GM03348 (cell line): ENCODE measurements around the gene BLZF1.
"Not testable (repeated sequence)": the region's sequence is repeated elsewhere in the genome, so short reads cannot be mapped to it uniquely, and the experiment has no call there.

Source experiments
- DNase-seq: peaks from one replicate; pipeline ENCODE4 v3.0.0; 2012; ENCODE audit warnings: low spot score

Gene BLZF1

DNA sequence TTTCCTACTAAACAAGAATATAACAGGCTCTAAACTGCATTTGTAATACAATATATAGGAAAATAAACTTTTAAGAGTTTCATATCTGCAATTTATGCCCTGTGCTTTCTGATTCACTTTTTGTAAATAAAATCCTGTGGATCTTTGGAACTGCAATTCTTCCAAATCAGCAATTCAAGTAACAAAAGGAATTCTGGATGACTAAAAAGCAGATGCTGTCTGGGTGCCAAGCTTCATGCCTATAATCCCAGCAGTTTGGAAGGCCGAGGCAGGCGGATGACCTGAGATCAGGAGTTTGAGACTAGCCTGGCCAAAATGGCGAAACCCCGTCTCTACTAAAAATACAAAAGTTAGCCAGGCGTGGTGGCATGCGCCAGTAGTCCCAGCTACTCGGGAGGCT is 6.7 kb upstream of the BLZF1 start:
- DNase-seq, result no peak

DNA sequence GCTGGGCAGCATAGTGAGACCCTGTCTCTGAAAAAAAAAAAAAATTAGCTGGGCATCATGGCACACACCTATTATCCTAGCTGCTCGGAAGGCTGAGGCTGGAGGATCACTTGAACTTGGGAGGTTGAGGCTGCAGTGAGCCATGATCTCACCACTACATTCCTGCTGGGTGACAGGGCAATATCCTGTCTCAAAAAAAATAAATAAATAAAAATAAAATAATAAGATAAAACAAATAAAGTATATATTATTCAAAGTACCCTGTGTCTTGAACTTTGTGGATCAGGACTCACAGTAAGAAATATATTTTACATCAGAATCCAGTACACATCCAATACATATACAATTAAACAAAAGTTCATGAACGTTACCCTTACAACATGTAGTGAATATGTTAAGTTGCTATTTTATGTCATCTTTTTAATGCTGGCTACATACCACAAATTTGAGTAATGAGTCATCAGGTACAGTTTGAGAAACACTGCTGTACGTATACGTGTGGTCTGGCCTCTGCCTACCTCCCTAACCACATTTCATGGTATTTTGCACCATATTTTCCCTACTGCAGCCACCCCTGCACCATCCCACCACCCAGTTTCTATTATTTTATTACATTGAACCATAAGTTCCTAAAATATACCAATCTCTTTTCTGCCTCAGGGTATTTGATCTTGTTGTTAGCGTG is 4.8 kb upstream of the BLZF1 start:
- peak; percentile 37 for DNase-seq

DNA sequence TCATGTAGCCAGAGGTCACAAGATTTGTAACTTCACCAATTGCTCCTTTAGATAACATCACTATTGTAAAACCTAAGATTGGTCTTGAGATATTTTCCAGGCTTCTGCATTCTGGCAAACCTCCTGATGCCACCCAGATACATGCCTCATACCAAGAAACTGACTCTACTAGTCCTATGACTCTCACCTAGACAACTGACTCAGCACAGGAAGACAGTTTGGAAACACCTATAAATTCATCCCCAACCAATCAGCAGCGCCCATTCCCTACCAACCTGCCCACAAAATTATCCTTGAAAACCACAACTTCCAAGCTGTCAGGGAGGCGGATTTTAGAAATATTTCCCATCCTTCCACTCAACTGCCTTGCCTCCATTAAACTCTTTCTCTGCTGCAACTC is 3.0 kb upstream of the BLZF1 start:
- DNase-seq, result no peak

DNA sequence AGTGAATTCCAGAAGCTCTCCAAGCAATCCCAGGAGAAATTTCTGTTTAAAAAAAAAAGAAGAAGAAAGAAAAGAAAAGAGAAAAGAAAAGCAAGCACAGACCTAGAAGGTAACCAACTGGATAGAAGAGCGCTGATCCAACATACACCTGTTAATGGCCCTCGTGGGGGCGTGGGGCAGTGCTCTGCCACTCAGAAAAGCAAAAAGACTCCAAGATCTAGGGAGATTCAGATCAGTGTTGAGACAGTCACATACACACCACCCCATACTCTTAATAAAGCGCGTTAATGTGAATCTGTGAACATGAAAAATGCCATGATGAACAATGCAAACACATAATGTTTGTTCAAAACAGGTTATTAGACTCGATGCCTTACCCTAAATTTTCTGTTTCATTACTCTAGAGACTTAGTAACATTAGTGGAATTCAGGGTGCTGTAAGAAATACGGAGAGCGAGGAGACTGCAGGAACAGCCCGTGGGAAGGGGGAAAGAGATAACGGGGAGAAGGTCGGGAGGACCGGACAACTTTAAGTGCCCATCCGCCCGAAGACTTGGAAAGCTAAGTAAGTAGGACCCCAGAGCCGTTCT is 804 bp upstream of the BLZF1 start:
- no peak for DNase-seq

DNA sequence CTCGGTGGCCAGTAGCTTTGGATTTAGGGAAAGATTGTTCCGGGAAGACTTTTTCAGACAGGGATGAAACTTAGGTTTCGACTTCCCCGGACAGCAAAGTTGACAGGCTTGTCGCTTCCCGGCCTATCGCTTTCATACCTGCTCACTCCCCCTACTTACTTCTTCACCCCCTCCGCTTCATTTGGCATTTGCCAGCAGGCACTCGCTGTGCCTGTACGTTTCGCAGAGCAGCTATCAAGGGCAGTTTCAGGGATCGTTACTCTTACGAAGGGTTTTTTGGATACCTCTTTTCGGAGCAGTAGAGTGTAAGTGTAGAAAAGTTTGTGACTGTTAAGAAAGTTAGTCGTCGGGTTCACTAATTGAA is 393 bp downstream of the BLZF1 start:
- no peak for DNase-seq

DNA sequence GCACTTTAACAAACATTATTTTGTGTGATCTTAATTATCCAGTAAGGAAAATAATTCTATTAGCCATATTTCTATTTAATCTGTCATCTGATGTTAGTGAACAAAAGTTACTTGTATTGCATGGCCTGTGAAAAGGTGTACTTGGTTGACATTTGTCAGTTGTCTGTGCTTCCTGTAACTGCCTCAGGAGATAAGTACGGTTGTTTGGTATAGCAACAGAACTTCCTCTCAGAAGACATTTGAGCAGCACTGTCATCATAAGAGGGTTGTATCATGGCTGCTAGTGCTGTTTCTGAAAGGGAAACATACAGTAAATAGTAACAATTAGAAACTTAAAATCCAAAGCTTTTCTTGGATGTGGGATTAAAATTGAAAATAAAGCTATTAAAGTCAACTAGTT is 3.4 kb downstream of the BLZF1 start:
- DNase-seq, result no peak

DNA sequence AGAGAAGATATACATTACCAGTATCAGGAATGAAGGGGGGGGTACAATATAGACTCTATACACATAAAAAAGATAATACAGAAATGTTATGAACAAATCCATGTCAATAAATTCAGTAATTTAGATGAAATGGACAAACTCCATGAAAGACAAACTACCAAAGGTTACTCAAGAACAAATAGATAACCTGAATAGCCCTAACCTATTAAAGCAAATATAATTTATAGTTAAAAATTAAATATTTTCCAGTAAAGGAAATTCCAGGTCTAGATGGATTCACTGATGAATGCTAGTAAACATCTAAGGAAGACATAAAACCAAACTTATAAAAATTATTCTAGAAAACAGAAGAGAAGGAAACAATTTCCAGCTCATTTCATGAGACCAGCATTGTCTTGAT is 13.2 kb downstream of the BLZF1 start:
- DNase-seq, result no peak

DNA sequence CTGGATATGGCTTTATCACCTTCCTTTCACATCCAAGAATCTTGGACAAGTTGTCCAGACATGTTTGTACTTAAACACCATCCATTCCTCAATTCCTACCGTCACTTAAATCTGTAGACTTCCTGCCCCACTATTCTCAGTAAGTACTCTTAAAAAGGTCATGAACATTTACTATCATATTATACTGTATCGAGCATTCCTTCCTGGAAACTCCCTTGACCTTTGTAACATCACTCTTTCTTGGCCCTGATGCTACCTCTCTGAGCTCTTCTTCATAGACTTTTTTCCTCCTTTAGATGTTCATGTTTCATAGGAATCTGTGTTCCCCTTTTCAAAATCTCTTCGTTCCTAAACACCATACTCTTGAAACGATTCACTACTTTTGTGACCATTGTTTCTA is 15.5 kb downstream of the BLZF1 start:
- no peak for DNase-seq

DNA sequence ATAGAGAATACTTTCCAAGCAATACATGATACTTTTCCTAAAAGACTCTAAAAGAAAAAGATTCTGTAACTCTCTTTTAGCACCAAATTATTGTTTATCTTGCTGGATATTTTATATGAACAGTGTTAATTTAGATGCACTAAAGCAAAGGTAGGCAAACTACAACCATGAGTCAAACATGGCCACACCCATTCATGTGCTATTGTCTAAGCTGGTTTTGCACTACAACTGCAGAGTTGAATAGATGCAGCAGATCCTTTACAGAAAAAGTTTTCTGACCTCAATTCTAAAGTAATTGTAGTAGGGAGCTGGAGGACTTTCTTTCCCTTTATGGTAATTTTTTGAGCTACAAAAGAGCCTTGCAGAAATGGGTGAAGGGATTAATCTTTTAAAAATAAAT is 19.4 kb downstream of the BLZF1 start:
- no peak for DNase-seq

DNA sequence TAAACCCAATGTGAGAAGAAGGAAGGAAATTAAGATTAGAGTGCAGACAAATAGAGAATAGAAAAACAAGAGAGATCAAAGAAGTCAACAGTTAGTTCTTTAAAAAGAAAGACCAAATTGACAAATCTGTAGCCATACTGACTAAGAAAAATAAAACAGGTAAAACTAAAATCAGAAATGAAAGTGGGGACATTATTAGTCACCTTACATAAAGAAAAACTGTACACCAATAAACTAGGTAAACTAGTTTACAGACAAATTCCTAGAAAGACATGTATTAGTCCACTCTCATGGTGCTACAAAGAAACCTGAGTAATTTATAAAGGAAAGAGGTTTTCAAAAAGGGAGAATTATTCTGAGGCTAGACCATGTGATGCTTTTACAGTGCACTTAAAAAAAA is 22.3 kb downstream of the BLZF1 start:
- DNase-seq, result no peak

DNA sequence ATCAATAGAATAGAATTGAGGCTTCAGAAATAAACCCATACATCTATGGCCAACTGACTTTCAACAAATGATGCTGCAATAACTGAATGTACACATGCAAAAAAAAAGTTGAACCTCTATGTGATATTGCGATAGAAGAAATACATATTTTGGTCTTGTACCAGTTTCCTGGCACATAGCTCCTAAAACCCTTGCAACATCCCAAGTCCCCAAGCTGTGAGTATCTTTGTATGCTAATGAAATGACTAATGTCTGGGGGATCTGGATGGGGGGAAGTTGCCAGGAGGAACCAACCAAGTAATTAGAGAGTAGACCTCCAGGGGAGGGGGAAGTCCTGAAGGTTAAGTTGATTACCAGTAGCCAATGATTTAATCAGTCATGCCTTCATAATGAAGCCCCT is 24.4 kb downstream of the BLZF1 start:
- no peak for DNase-seq

DNA sequence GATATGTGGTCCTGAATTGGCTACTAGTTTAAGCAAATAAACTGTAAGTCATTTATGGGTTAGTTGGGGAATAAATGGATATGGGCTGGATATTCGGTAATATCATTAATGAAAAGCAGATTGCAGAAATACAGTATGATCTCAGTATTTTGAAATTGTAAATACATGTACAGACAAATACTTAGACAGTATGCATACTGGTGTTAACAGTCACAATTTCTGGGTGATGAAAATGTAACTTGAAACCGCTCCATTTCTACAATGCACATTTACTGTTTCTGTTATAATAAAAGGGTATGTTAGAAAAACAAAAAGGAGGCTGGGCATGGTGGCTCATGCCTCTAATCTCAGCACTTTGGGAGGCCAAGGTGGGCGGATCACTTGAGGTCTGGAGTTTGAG is 28.0 kb downstream of the BLZF1 start:
- no peak for DNase-seq

DNA sequence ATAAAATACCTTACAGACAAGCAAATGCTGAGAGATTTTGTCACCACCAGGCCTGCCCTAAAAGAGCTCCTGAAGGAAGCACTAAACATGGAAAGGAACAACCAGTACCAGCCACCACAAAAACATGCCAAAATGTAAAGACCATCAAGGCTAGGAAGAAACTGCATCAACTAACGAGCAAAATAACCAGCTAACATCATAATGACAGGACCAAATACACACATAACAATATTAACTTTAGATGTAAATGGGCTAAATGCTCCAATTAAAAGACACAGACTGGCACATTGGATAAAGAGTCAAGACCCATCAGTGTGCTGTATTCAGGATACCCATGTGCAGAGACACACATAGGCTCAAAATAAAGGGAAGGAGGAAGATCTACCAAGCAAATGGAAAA is 34.6 kb downstream of the BLZF1 start:
- not testable (repeated sequence) for DNase-seq

DNA sequence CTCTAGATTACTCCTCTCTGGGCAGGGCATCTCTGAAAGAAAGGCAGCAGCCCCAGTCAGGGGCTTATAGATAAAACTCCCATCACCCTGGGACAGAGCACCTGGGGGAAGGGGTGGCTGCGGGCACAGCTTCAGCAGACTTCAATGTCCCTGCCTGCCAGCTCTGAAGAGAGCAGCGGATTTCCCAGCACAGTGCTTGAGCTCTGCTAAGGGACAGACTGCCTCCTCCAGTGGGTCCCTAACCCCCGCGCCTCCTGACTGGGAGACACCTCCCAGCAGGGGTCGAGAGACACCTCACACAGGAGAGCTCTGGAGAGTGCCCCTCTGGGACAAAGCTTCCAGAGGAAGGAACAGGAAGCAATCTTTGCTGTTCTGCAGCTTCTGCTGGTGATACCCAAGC is 40.3 kb downstream of the BLZF1 start:
- DNase-seq, result not testable (repeated sequence)

DNA sequence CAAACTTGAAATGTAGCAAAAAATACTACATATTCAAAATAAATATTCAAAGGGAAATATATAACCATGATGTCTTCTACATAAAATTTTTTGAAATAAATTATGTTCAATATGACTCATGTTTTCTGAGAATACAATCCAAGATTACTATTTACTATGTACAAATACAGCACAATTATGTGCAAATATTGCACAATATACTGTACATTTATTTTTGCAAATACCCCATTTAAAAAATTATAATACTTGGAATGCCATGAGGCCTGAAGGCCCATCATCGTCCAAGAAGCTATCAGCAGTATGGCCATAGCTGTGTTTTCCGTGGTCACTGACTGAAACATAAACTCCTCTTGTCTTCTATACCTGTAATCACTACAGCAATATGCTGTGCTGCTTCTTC is 47.0 kb downstream of the BLZF1 start:
- no peak for DNase-seq

DNA sequence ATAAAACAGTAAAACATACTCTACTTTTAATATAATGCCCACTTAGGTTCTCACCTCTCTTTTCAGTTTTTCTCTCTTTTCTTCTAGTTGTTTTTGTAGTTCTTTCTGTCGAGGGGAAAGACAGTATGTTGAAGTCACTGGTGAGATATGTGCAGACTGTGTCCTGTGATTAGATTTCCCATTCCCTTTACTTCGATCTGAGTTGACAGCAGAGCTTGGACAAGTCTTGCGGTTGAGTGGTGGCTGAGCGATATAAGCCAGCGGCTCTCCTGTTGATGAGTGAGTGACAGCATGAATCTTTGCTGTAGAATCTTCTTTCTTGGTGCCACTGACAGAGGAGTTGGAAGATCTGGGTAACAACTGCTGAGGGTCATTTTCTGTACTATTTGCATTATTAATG is 53.3 kb downstream of the BLZF1 start:
- no peak for DNase-seq

DNA sequence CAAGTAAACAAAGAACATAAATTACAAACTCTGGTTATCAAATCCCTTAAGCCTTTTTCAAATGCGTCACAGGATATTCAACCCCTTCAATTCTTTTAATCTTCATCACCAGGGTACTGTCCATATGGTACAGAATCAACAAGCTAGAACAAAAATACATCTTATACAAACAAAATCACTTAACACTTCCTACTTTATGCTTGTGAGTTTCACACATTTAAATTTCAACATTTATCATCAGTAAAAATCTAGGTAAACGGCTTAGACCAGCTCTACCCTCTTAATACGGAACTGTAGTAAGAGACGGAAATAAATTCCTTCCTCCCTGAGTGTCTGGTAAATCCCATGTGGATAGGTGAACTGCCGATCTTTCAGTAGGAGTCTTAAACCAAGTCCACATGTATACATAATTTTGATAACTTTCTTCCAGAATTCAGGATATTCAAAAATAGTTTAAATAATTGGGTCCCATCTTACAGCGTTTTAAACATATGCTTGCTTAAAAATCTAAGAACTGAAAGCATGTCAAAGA is 58.2 kb downstream of the BLZF1 start:
- no peak for DNase-seq

DNA sequence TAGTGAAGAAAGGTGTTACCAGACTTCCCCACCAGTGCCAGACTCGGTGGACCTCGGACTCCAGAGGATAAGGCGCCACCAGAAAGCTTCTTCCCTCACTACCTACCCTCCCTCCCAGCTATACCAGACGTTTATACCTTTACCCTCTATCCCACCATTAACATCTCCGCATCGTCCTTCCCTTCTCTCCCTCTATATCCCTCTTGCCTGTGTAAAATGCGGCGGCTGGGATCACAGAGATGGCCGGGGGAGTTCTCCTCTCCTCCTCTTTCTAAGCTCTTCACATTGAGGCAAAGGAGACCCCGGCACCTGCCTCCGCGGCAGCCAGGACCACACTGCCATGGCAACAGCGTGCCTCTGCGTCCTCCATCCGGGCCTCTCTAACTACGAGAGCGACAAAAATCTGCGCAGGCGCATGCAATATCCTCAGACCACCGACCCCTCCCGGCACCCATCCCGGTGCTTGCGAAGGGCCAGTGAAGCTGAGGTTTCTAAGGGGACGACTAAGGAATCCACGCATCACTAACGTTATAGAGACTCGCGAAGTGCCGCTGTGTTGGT is 59.2 kb downstream of the BLZF1 start, which contains the start of gene CCDC181:
TSS of gene CCDC181 (minus strand) at position 394 of the 561 bp plus-strand sequence. CDS start 2,547 bp downstream, outside the sequence.
- DNase-seq, result peak; percentile 55
